Activated CD8-positive, alpha-beta memory T cell treated with anti-CD3 and anti-CD28 coated beads, Interleukin-2, amount 50 U/mL, for 4 hours (primary cell): Measurements from ENCODE around the gene DDX54.
"Not testable (repeated sequence)": the region's sequence is repeated elsewhere in the genome, so short reads cannot be mapped to it uniquely, and the experiment has no call there.

ENCODE experiments used
- DNase-seq: peaks from one replicate; pipeline ENCODE4 v3.0.0-alpha.2; 2020

Gene DDX54

GRCh38 chr12:113214895-113215400 is 29.7 kb upstream of the DDX54 start:
- DNase-seq: no peak

DNA sequence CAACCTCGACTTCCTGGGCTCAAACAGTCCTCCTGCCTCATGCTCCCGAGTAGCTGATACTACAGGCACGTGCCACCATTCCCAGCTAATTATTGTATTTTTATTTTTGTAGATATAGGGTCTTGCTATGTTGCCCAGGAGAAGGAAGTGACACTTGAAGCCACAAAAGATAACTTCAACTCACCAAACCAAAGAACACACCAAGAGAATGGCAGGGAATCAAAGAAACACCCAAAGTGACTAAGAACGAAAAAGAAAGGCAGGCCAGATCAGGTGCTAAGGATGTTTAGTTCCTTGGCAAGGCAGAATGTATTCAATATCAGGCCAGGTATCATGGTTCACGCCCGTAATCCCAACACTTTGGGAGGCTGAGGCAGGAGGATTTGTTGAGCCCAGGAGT is 25.9 kb upstream of the DDX54 start:
- no peak for DNase-seq

DNA sequence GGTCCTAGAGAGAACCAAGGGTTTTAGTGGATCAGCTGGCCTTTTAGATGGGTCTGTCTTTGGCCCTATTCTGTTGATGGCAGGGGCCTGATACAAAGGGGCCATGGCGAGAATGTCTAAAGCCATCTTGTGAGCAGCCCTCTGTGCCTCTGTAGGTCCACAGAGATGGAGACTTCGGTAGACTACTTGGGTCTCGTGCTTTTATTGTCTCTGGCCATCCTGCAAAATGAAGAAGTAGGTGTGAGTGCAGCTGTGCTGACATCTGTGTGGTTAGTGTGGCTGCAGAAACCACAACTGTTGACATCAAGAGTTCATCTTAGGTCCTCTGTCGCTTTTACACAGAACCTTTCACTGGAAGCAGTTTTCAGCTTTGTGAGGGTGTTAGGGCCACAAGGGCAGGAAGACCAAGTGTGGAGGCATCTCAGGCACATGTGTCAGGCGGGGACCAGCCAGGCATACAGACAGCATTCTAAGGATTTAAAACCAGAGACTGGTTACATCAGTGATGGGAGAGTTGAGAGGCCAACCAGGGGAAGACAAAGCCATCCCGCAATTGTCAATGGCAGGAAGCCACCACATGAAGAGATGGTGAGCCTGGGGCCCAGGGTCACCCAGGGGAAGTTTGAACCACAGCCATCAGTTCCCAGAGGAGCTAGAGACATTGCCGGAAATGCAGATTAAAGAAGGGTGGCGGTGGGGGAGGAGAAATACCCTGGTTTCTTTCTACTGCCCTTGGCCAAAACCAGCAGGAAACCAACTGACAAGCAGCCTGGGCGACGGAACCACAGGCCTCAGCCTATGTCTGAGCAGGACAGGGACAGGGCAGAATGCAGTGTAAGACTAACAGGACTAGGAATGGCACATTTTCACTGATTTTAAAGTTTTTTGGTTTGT is 23.0 kb upstream of the DDX54 start:
- DNase-seq: peak; percentile 25

DNA sequence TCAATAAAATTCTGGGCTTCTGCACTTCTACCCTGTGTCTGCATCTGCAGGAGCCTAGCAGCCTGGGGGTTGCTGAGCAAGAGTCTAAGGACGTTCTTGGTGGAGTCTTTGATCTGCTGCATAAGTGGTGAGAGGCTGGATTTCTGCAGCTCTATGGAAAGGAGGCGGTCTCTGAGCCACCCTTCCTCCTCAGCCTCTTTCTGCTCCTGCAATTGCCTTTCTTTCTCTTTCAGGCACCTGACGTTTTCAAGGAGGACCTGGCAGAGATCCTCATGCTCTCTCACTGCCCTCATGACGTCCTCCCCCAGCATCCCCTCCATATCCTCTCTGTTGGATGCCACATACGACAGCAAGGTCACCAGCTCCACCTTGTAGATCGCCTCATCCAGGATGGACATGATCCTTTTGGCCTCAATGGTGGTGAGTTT is 22.3 kb upstream of the DDX54 start:
- DNase-seq: no peak

GRCh38 chr12:113206802-113207201 is 21.5 kb upstream of the DDX54 start:
- not testable (repeated sequence) for DNase-seq

DNA sequence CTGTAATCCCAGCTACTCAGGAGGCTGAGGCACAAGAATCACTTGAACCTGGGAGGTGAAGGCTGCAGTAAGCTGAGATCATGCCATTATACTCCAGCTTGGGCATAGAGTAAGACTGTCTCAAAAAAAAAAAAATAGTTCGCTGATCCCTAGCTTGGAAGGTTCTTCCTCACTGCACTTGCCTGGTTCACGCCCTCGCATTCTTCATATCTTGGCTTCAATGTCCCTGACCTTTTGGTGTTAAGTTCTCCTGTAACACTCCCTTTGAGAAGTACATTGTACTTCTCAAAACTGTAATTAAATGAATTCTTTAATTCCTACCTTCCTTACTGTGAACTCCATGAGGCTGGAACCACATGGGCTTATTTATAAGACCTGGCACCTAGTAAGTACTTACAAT is 19.5 kb upstream of the DDX54 start:
- DNase-seq: no peak

GRCh38 chr12:113203852-113204760 is 18.8 kb upstream of the DDX54 start:
- DNase-seq: no peak

DNA sequence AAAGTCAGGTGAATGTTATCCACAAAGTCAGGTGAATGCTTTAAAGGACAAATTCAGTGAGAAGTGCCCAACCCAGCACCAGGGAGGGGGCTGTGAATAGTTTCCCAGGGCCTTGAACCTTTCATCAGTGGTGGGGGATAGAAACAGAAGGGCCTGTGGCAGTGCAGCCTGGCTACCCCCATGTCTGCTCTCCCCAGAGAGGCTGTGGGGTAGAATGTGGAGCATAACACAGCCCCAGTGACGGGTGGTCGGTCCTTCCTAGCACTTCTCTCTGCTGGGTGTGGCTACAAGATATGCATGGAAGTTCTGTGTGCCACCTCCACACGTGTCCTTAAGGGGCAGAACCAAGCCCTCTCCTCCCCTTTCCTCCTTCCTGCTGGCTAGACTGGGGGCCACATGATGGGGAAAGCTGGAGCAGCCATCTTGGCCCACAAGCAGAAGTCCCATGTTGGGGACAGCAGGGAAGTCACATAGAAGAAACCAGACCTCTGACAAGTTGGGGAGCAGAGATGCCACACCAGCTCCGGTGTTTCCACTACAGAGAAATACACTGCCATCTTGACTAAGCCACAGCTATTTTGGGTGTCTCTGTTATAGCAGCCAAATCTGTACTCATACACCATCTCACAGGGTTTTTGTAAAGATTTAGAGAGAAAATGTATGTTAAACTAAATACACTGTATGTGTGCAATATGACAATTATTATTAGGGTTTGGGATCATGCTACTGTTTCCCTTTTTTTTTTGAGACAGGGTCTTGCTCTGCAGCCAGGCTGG is 17.2 kb upstream of the DDX54 start:
- DNase-seq: no peak

- no peak for DNase-seq
Measured at GRCh38 chr12:113201187-113202177, 16.2 kb upstream of the DDX54 start.

DNA sequence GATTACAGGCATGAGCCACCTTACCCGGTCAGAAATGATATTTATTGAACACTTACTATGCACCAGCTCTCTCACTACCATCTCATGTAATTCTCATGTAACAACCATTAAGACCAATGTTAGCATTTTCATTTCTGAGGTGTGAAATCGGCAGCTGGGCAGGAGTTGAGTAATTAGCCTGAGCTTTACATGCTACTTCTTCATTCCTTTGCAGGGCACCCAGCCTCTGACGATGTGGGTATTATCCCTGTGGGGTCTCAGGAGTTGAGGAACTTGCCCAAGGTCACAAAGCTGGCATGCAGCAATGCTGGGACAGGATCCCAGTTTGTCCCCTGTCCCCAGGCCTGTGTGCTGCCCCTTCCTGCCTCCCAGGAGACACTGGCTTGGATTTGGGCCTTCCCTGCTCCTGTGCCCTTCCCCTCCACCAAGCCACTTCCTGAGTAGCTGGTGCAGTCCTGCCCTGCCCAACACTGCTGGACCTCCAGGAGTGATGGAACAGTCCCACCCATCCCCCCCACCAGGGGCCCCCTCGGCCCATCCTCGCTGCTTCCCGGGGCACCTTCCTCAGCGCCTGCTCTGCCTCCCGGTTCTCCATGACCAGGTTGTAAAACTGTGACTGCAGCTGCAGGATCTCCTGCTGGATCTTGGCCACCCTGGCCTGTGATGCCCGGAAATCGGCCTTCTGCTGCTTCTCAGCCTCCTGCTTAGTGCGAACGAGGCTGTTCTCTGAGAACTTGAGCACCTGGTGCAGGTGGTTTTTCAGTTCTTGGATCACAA is 14.9 kb upstream of the DDX54 start:
- no peak for DNase-seq

DNA sequence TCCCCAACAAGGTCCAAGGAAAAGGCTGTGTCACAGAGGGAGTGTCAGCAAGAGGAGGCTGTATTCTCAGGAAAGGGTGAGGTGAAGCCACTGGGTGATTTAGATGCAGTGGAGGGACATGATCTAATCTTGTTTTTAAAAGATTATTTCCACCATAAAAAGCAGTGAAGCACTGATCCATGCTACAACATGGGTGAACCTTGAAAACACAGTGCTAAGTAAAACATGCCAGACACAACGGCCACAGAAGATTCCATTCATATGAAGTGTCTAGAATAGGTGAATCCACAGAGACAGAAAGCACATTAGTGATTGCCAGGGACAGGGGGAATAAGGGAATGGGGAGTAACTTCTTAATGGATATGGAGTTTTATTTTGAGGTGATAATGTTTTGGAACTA is 13.0 kb upstream of the DDX54 start:
- DNase-seq: no peak

DNA sequence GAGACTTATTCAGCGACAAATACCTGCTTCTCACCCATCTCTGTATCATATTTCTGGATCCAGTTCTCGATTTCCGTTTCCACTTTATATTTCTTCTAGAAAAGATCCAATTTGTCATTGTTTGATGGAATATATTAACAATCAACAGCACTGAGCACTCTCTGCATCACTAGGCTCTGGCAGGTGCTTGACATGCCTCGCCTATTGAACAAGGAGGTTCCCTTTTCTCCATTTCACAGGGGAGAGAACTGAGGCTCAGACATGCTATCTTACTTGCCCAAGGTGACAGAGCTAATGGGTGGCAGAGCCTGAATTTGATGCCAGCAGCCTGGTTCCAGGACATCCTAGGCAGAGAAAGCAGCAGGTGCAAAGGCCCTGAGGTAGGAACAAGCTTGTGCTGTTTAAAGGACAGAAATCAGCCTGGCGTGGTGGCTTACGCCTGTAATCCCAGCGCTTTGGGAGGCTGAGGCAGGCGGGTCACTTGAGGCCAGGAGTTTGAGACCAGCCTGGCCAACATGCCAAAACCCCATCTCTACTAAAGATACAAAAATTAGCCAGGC is 12.3 kb upstream of the DDX54 start:
- no peak for DNase-seq

DNA sequence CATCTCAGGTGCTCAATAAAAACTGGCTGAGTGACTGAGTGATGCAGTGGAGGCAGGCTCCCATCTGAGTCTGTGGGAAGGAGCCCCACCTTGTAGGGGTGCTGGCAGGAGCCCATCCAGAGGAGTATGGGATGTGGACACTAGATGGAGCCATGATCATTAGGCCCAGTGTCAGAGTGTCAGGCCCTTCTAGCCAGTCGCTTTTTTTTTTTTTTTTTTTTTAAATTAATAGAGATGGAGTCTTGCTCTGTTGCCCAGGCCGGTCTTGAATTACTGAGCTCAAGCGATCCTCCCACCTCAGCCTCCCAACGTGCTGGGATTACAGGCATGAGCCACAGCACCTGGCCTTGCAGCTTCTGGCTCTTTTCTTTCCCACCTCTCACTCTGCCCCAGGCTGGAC is 11.7 kb upstream of the DDX54 start:
- peak; percentile 47 for DNase-seq

- no peak for DNase-seq
Measured at GRCh38 chr12:113196582-113196981, 11.3 kb upstream of the DDX54 start.

- DNase-seq: no peak
Measured at GRCh38 chr12:113195598-113195997, 10.3 kb upstream of the DDX54 start.

- no peak for DNase-seq
Measured at GRCh38 chr12:113194971-113195391, 9.7 kb upstream of the DDX54 start.

- no peak for DNase-seq
Measured at GRCh38 chr12:113191227-113191626, 5.9 kb upstream of the DDX54 start.

DNA sequence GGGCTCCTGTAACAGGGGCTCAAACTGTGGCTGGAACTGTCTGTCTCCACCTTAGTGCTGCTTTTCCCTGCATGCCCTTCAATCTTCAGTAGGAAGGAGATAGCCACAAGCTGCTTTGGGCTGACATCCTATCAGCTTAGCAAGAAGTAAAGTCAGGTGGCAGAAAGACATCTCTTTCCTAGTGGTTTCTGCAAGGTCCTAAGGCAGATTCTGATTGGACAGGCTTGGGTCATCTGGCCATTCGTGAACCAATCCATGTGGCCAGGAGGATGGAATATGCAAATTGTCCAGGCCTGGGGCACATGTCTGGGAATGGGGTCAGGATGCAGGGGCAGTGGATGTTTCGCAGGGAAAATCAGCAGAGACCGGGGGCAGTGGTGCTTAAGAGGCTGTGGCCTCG is 5.5 kb upstream of the DDX54 start:
- DNase-seq: no peak

- DNase-seq: no peak
Measured at GRCh38 chr12:113189361-113189760, 4.1 kb upstream of the DDX54 start.

DNA sequence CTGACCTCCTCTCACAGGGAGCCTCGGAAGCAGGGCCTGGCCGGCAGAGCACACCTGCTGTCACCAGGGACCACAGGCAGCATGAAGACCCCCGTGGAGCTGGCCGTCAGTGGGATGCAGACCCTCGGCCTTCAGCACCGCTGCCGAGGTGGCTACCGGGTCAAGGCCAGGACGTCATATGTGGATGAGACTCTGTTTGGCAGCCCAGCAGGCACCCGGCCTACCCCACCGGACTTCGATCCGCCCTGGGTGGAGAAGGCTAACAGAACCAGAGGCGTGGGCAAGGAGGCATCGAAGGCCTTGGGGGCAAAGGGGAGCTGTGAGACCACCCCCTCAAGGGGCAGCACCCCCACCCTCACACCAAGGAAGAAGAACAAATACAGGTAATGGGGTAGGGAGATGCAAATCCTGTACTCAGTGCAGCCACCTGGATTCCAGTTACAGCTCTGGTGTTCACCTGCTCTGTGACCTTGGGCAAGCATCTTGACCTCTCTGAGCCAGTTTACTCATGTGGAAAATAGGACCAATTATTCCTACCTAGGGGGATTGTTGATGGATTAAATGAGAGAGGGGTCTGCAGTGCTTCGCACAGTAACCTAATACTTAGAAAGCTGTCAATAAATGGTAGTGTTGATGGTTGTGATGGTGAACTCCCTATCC is 1.5 kb upstream of the DDX54 start:
- no peak for DNase-seq
